ENCODE results near the gene TEKT4.
A peak's percentile ranks its signal among the peaks of the same experiment; 100 is the strongest.
"Not testable (repeated sequence)": the region's sequence is repeated elsewhere in the genome, so short reads cannot be mapped to it uniquely, and the experiment has no call there.

The TEKT4 gene

DNA sequence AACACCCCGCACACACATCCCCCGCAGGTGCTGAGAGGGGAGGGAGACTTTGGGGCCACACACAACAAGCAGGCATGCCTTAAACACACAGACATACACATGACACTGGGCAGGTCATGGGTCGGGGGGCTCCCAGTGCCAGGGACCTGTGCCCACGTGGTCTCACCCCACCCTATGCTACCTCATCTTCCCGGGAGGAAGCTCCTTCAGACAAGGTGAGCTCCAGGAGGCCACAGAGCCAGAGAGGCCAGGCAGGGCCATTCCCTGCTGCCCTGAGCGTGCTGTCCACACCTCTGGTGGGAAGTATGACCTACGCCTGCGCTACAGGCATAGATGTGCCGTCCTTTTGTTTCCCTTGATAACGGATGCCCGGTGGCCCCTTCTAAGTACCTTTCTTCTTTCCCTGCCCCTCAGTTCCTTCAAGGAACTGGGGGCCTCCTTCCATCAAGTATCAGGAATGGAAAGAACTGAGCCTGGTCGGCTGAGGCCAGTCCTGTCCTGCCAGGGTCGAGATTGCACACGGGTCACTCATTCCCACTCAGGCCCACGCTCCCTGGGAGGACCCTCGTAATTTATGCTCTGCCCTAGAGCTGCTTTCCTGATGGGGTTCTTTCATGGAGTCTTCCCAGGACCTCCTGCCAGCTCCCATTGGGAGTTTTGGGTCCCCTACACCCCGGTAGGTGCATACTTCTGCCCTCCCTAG is 4.7 kb downstream of the TEKT4 start:
- no peak for DNase-seq (ENCODE audit: low read depth)

DNA sequence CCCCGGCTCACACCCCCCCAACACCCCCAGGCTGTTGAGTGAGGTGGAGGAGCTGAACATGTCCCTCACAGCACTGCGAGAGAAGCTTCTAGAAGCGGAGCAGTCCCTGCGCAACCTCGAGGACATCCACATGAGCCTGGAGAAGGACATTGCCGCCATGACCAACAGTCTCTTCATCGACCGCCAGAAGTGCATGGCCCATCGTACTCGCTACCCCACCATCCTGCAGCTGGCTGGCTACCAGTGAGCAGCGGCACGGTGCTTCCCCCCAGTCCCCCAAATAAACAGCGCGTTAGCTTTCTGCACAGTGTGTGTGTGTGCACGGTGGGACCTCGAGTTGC is 5.3 kb downstream of the TEKT4 start:
- DNase-seq (ENCODE audit: low read depth), result no peak

DNA sequence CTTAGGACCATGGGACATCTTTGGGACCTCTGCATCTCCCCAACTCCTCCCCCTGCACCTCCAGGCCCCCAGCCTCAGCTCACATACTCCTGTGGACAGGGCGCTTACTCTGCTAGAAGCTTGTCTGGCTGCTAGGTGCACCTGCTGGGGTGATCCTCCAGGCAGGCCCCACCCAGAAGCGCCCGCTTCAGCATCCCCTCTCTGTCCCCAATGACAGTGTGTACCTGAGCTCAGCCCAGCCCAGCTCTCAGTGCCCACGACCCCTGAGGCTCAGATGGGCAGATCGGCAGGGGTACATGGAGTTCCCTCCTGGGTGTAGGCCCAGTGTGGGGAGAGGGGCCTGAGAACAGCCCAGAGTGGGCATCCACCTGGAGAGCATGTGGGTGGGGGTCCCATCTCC is 5.9 kb downstream of the TEKT4 start:
- DNase-seq (ENCODE audit: low read depth), result no peak

DNA sequence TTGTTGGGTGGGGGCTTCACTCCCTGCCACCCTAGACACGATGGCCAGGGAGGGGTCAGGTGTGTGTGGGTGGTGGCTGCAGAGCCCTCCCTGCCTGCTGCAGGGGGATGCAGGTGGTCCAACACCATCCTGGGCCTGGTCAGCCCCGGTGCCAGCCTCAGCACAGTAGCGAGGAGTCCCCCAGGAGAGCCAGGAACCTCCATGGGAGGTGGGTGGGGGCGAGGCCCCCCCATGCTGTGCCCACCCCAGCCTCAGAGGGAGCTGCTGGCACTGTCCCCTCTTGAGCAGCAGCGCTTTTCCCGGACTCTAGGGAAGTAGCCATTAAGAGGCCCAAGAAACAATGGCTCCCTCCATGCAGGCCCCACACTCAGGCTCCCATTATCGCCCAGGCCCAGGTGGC is 7.3 kb downstream of the TEKT4 start:
- DNase-seq (ENCODE audit: low read depth), result not testable (repeated sequence)

DNA sequence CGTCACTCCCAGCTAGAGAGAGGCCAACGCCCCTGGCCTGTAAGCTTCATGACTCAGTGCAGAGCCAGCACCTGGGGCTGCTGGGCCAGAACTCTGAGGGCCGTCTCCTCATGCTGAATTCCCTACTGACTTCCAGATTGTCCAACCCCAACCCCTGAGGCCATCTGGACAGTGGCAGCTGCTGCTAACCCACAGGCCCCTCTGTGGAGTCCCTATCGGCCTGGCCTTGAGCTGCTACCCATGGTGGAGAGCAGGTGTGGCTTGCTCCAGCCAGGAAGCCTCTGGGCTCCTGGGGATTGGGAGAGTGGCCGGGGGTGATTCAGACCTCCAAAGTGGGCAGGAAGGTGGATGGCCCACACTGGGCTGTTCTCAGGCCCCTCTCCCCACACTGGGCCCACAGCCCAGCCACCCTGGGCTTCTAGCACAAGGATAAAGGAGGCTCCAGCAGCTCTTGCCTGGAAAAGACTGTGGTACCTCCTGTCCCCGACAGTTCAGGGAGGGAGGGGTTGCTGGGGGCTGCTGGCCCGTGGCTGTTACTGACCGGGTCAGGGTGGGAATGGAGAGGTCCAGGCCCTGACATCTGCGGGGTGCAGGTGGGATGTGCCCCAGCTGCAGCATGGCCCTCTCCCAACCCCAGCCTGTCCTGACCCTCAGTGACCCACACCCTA is 8.2 kb downstream of the TEKT4 start:
- DNase-seq (ENCODE audit: low read depth), result no peak

DNA sequence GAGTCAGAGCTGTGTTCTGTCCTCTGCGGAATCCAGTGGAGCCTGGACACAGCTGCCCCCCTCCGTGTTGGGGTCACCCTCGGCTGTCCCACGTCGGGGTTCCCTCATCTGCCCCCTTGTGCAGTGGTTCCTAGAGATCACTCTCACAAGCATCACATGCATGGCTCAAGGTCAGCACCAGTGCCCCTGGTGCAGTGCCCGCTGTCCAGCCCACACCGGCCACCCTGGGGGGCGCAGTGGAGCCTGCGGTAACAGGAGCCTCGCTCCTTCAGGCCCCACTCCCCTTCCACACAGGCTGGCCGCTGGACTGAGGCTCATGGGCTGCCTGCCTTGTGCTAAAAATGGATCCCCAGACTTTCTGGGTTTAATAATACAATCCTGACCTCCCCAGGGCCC is 8.8 kb downstream of the TEKT4 start:
- DNase-seq (ENCODE audit: low read depth), result no peak

DNA sequence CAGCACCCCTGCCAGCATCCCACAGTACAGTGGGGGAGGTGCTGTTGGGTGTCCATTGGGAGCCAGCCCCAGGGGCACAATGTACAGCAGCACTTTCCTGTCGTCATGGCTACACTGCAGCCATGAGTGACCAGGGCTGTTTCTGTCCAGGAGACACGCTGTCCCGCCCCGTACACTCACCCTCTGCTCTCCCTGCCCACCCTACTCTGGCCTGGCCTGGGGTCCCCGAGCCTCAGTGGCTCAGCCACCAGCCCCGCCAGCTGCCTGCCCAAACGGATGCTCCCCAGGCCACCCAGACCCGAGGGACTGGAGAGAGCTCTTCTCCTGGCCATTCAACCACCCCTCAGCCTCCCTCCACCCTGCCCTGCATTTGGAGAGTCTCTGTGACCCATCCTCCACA is 9.3 kb downstream of the TEKT4 start:
- no peak for DNase-seq (ENCODE audit: low read depth)

DNA sequence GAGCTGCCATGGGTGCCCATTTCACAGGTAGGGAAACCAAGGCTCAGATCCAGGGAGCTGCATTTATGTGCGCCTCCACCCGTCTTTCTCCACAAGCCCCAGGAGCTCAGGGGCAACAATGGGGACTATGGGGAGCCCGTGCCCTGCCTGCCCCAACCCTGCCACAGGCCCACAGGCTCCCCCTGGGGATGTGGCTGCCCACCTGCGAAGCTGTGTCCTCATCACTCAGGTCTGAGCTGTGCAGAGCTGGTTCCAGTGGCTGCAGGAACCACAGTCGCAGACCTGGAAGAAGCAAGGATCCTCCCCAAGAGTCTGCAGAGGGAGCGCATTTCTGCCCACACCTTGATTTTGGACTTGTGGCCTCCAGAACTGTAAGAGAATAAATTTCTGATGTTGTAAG is 9.8 kb downstream of the TEKT4 start:
- DNase-seq (ENCODE audit: low read depth), result no peak

DNA sequence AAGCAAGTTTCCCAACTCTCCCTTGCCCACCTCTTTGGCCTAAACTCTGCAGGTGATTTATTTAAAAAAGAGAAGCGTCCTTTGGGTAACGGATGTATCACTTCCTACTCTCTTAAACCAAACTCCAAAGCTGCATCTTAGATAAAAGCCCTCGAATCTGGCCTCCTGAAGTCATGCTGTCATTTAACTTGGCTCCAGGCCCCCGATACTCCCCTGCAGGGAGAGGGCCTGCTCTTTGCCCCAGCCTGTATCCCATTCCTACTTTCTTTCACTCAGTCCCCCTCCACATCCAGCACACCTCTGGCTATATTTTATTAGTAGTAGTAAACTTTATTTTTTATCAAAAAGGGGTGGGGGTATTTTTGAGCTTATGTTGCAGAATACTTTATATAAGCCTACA is 19.0 kb downstream of the TEKT4 start:
- DNase-seq (ENCODE audit: low read depth), result no peak

DNA sequence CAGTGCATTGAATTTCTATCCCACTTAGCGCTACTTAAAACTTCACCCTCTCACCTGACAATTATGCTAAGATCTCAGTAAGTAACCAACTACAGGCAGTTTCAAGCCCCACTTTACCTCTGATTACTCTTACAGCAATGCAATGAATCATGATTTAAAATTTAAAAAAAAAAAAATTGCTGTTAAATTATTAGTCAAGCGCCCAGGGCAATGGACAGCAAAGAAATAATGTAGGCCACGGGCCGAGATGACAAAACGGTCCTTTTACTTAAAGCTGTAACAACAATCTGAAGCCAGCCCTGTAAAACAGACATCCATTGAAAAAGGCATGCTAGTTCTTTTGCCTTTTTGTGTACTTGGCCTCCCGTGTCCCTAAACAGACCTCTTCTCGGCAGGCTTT is 24.0 kb downstream of the TEKT4 start:
- DNase-seq (ENCODE audit: low read depth), result peak; percentile 68

DNA sequence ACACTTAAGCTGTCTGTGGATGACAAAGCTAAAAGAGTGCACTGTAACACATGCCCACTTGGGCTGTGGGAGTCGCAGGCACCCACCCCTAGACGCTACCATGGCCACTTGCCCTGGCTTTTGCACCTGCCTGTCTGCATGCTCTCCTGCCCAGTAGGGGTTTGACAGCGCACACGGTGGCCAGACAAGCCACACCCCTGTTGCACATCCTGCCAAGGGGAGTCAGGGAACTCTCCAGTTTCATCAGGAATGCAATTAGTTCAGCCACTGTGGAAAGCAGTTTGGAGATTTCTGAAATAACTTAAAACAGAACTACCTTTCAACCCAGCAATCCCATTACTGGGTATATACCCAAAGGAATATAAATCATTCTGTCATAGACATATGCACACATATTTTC is 35.7 kb downstream of the TEKT4 start:
- DNase-seq (ENCODE audit: low read depth), result not testable (repeated sequence)

DNA sequence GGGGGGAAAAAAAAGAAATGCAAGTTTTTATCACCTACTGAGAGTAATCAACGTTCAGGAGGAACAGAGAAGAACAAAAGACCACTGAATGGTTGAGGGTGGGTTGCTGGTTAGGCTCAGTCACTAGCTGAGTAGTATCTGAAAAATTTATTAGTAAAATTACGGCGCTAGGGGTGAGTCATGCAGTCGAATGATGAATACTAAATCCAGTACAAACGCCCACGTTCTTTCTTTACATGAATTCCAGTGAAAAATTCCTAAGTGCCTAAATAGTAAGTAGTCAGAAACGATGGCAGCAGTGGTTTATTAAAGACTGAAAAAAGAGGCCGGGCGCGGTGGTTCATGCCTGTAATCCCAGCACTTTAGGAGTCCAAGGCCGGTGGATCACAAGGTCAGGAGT is 52.0 kb downstream of the TEKT4 start:
- peak; percentile 82 for DNase-seq (ENCODE audit: low read depth)

DNA sequence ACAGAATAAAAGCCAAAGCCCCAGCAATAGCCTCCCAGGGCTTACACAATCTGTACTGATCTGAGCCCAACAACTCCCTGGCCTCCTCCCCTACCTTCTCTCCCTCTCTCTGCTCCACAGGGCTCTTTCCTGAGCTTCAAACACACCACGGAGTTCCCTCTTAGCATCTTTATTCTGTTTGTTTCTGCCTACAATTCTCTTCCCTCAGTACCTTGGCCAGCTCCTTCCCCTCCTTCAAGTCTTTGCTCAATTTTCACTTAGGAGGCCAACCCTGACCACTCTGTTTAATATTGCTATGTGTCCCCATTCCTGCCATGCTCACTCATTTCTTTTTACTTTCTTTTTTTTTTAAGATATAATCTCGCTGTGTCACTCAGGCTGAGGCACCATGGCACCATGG is 53.8 kb downstream of the TEKT4 start:
- DNase-seq (ENCODE audit: low read depth), result not testable (repeated sequence)

Measured in ELR (cell line).